Stimulated activated CD8-positive, alpha-beta memory T cell treated with anti-CD3 and anti-CD28 coated beads, Interleukin-4, amount 100 ng/mL, for 1 hour (primary cell): Measurements from ENCODE around the gene SULT4A1.

Experiments used
- DNase-seq, 2 donors: peaks; one replicate each; pipeline ENCODE4 v3.0.0-alpha.2; 2020; ENCODE audit warnings: low read depth in 2 of 2, low spot score in 1 of 2

SULT4A1 gene

DNA sequence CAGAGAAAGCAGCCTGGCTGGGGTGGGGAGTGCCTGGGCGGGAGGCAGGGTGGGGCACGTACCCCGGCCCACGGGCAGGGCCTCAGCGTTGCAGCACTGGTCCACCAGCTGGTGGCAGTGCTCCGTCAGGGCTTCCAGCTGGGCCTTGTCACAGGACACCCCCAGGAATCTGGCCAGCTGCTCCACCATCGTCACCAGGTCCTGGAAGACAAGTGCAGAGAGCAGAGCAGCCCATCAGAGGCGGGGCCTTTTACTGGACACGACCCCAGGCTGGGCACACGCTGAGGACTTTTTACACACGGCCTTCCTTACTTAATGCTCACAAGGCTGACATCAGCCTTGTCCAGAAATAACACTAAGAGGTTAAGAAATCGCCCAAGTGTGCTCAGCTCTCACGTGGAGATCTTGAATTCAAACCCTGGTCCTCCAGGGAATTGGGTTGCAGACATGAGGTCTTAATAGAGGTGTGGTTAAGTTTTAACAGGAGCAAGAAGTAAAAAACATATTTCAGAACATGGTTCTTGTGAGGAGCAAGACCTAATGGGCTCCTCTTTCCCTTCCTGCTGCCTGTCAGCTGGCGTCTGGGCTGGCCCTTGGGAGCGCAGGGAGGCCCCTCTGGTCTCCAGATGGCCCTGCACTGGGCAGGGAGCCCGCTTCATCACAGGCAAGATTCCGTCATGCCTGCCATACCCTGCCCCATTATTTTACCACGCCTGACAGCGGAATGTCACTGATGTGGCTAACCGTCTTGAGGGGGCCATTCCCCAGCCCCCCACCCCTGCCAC is 33.1 kb downstream of the SULT4A1 start:
- DNase-seq: no peak

DNA sequence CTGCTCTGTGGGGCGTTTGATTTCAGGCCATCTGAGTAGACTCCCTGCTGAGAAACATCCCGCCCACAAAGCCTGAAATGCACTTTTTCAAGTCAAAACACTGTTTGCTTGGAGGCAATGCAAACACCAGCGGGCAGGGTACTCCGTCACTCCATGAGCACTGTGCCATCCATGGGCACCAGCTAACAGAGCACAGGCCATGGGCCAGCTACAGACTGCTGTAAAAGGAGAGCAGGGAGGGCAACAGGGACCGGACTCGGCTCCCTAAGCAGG is 33.7 kb downstream of the SULT4A1 start:
- DNase-seq: no peak

- no peak for DNase-seq
Measured at GRCh38 chr22:43827926-43828724, 34.2 kb downstream of the SULT4A1 start.

DNA sequence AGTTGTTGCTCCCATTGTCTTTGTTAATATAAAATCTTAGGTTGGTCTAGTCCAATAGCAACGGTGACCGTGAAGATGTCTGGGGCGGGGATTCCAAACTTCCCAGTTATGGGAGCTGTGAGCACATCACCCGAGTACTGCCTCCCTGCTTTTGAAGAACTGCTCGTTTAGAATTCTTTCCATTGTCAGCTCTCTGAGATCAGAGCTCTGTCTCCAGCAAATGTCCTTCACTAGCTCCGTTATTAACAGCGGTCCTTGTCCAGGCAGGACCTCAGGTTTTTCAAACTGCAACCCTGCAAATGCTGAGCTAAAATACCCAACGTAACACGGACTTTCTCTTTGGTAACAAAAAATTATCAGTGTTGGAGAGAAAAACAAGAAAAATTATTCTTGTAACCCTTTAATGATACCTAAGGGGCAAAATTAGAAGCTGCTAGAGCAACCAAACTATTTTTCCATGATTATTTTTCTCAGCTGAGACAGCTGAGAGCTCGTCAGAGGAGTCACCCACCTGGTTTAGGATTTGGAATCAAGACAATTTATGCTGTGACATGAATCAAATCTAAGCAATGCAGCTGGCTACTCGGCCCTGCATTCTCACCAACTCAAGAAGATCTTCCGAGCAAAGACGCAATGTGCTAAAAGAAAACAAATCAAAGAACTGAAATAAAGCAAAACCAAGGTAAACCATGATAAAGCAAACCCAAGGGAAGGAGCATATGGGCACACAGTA is 35.1 kb downstream of the SULT4A1 start:
- no peak for DNase-seq

GRCh38 chr22:43826142-43827002 is 35.9 kb downstream of the SULT4A1 start:
- DNase-seq: no peak

GRCh38 chr22:43825651-43826050 is 36.7 kb downstream of the SULT4A1 start:
- DNase-seq: no peak

DNA sequence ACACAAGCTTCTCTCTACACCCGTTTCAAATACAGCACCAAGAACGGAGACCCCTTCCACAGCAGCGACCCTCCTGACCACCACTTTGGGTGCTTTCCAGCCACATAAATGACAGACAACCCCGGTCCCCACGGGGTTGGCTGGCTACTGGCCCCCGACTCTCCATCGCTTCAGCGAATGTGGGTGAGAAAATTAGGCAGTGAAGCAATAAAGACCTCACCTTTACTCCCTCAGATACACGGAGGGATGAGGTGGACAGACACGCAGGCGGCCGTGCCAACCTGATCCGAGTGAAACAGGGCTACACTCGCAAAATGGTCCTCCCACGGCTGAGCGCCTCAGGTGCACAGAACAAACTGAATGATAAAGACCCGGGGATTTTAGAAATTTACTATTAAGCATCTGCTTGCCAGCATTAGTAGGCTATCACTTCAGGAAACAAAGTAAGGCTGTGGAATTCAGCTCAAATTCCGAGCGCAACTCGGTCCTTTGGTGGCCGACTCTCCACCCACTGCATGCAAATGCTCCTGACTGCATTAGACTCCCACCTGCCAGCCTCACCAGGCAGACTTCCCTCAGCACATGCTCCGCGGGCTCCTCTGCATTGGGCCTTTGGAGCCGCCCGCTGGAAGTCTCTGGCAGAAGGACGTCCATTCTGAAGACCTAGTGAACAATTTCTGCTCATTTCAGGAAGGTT is 37.4 kb downstream of the SULT4A1 start:
- no peak for DNase-seq

DNA sequence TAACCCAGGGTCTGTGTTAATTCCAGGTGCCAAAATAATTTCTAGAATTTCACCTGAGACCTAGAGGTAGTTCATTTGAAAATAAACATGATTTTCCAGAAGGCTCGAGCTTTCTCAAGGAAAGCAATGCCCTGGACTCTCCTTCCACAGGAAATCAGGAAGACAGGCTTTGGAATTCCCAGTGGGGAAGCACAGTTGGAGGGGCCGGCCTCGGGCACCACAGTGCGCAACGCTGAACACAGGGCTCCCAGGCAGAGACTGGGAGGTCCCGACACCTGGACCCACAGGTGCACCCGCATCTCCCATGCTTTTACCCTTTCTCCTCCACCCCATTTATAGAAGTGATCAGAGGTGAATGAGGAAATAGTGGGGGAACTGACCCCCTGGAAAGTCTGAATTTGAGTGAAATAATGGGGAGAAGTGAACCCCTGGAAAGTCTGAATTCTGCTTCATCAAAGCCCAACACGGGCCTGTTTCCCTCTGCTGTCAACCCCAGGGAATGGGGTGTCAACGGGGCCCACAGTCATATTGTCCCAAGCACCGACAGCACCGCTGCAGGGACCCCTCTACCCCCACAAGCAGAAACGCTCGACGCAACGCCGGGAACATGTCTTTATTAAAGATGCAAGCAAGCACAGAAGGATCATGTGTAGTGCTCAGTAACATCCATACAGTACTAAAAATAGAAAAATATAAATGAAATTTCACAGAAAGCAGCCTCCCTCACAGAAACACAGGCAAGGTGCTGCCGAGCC is 38.2 kb downstream of the SULT4A1 start:
- DNase-seq: no peak

- DNase-seq: no peak
Measured at GRCh38 chr22:43823353-43823908, 38.9 kb downstream of the SULT4A1 start.

DNA sequence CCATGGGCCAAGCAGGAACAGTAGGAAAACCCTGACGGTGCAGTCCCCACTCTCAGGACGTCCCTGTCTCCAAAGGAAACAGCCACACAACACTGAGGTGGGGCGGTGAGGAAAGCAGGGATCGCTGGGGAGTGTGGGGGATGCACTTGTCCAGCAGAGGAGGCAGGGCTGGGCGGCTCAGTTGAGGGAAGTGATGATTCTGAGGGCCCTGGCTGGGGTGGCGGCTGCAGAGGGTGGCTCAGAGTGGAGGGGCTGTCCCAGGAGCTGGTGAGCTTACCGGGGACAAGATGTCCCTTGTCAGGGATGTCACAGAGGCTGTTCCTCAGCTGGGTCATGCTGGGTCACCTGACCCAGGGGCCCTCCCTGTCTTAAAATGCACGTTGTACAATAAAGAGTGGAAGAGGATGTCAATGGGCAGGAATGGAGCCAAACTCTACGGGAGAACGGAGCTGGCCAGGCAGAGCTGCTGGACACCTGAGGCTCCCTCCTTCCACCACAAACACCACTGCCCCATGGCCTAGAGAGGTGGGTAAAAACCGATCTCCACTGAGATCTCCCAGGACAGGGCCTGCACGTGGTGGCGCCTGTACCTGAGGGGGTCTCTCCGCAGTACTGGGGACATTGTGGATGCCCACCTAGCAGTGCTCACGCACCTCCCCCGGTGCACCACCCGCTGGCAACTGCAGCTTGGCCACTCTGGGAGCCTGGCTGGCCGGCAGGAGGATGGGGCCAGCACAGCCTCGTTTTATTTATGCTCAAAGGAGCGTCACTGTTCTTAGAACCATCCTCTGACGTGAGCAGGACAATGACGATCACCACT is 40.5 kb downstream of the SULT4A1 start:
- DNase-seq: no peak

GRCh38 chr22:43820651-43821305 is 41.5 kb downstream of the SULT4A1 start:
- no peak for DNase-seq

DNA sequence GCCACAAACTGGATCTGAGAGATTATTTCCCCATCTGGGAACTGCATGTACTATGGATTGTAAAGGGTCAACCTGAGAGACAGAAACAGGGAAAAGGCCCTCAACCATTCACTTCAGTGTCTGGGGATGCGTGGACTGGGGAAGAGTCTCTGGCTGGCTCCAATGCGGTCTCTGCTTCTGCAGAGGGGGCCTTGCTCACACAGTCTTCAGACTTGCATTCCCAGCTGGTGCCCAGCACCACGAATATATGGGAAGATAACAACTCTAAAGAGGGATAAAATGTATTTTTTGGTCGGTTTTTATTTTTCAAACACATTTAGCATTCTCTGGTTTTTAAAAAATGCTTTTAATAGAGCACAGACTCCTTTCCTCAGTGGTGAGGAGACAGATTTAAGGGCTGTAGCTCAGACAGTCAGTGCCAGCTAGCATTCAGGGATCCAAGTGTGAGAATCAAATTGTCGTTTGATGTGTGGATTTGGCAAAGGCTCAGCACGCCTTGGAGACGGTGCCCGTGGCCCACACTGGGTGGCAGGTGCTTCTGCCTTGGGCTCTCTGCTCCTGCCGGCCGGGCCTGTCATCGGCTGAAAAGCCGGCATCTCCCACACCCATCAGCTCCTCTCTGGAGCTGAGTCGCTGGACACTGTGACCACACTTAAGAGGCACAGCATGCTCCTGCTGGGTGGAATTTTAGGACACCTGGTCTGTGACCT is 42.2 kb downstream of the SULT4A1 start:
- no peak for DNase-seq

DNA sequence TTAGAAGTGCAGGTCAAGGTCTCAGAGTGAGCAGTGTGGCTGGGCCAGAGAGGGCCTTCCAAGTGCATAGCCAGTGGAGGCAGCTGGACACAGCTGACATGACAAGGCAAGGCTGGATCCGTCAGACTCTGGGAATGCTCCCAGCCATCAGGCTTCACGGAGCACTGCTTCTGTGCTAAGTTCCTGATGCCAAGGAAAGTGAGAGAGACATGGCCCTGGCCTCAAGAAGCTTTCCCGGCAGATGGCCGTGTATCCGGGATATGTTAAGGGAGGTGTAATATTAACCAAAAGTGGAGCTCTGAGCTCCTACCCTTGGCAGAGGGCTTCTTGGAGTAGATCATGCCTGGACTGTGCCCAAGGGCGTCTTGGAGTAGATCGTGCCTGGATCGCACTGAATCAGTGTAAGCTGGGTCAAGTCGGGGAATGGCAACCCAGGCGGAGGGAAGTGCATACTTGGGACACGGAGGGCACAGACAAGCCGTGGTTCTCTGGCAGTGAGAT is 42.8 kb downstream of the SULT4A1 start:
- no peak for DNase-seq

GRCh38 chr22:43818981-43819380 is 43.3 kb downstream of the SULT4A1 start:
- DNase-seq: no peak

DNA sequence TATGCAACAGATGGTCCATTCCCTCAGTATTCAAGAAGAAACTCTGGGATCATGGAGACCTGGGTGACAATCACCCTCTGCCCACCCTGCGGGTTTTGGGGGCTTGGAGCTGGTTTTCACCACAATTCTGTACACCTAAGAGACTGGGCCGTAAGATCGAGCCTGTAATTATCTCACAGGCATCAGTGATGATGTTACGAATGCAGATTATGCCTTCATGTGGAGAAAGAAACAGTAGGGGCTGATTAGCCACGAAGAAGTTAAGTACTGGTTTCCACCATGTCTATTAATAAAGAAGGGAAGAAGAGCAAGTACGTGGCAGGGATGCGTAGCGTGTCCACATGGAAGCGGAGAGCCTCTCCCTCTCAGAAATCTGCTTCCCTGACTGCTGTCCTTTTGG is 44.9 kb downstream of the SULT4A1 start:
- DNase-seq: no peak

- no peak for DNase-seq
Measured at GRCh38 chr22:43814264-43814663, 48.0 kb downstream of the SULT4A1 start.

- DNase-seq: no peak
Measured at GRCh38 chr22:43812890-43813289, 49.4 kb downstream of the SULT4A1 start.
